A549 (cell line): ENCODE results near the gene SULT2A1. TPM values are rescaled to one million over a fixed set of nuclear protein-coding genes. Genes with fewer than 3 reads are reported as not detected.

Experiments
- ATAC-seq, 2 experiments: fragments of 200-7000 bp in 1 of 2; fragments of >200 bp in 1 of 2; cut with Nextera tagmentation in 1 of 2; cut with Tn5 transposase in 1 of 2; 3 replicates each; pipeline versions ENCODE4 v1.8.0 to v1.9.1; 2018 to 2020; ENCODE audit warnings: mild to moderate bottlenecking in 1 of 2, moderate library complexity in 1 of 2
- CTCF ChIA-PET: fragments of 300-600 bp; sonication (Branson Sonifier 250); formaldehyde crosslinking; extraction: SDS; loops from one replicate; lab custom pipeline; 2021; ENCODE audit warnings: antibody characterized with exemption, inconsistent platforms; lab: Yijun Ruan, JAX
- POLR2A ChIA-PET: fragments of 350-600 bp; formaldehyde crosslinking; extraction: SDS; loops from one replicate; lab custom pipeline; 2021; ENCODE audit warnings: antibody characterized with exemption, inconsistent platforms; lab: Yijun Ruan, JAX
- DNase-seq, 2 experiments: peaks; one replicate each; pipeline versions ENCODE4 v3.0.0 to v3.0.0-alpha.2; 2011 to 2016; ENCODE audit warnings: low read depth in 1 of 2, low spot score in 1 of 2
- FAIRE-seq: peaks from 2 replicates; lab custom pipeline; 2011; peaks lifted over from hg19 to GRCh38; lab: Jason Lieb, UNC
- H3K27ac ChIP-seq, 2 experiments: fragments of >200 bp; sonication (Bioruptor Twin); formaldehyde crosslinking; 3 replicates each; pipeline ENCODE4 v1.5.1; 2016 to 2017
- H3K4me1 ChIP-seq: fragments of >200 bp; sonication (Bioruptor Twin); formaldehyde crosslinking; 3 replicates; pipeline ENCODE4 v1.6.1; 2016
- H3K4me2 ChIP-seq: fragments of >200 bp; sonication (Bioruptor Twin); formaldehyde crosslinking; 3 replicates; pipeline ENCODE4 v1.6.1; 2016
- H3K4me3 ChIP-seq: fragments of >200 bp; sonication (Bioruptor Twin); formaldehyde crosslinking; 3 replicates; pipeline ENCODE4 v1.5.1; 2016
- H3K9me3 ChIP-seq: fragments of >200 bp; sonication (Bioruptor Twin); formaldehyde crosslinking; 3 replicates; pipeline ENCODE4 v1.6.1; 2016
- CBX2 ChIP-seq: fragments of 200-600 bp; sonication (generic); IDR thresholded peaks from 2 replicates; pipeline ENCODE4 v1.6.1; 2016; ENCODE audit warnings: low read depth, mild to moderate bottlenecking, borderline replicate concordance
- CHD2 ChIP-seq: fragments of 150-350 bp; IDR thresholded peaks from 2 replicates; pipeline ENCODE4 v1.6.1; 2014; ENCODE audit warnings: low read length; ENCODE audit not compliant: partially characterized antibody
- ELK1 ChIP-seq: fragments of 150-350 bp; IDR thresholded peaks from 2 replicates; pipeline ENCODE4 v1.6.1; 2014; ENCODE audit warnings: low read depth, mild to moderate bottlenecking, low read length
- EP300 ChIP-seq, 2 experiments: fragments of >200 bp; sonication (Bioruptor Twin); formaldehyde crosslinking; IDR thresholded peaks; 2 replicates in 1 of 2; 3 replicates in 1 of 2; pipeline ENCODE4 v1.6.1; 2016 to 2017
- ESRRA ChIP-seq: fragments of 150-350 bp; IDR thresholded peaks from 2 replicates; pipeline ENCODE4 v1.6.1; 2014; ENCODE audit warnings: mild to moderate bottlenecking, low read length, borderline replicate concordance
- HEYL ChIP-seq: fragments of 250-450 bp; sonication (Bioruptor Pico); IDR thresholded peaks from 2 replicates; pipeline ENCODE4 v1.8.0; 2021; ENCODE audit warnings: mild to moderate bottlenecking, moderate library complexity
- HOXB13 ChIP-seq: fragments of 250-450 bp; sonication (Bioruptor Pico); IDR thresholded peaks from 2 replicates; pipeline ENCODE4 v1.5.0; 2020; ENCODE audit warnings: low read depth, mild to moderate bottlenecking, moderate library complexity
- HOXB5 ChIP-seq: fragments of 250-450 bp; sonication (Bioruptor Pico); IDR thresholded peaks from 2 replicates; pipeline ENCODE4 v1.5.0; 2020; ENCODE audit warnings: mild to moderate bottlenecking, moderate library complexity
- JUNB ChIP-seq: fragments of >200 bp; sonication (Bioruptor Twin); formaldehyde crosslinking; IDR thresholded peaks from 2 replicates; pipeline ENCODE4 v1.6.1; 2016
- KDM1A ChIP-seq: fragments of 200-600 bp; sonication (generic); IDR thresholded peaks from 2 replicates; pipeline ENCODE4 v1.6.1; 2016; ENCODE audit warnings: low read depth, mild to moderate bottlenecking
- MAX ChIP-seq: IDR thresholded peaks from 2 replicates; pipeline ENCODE4 v1.6.1; 2012
- MYC ChIP-seq: IDR thresholded peaks from 2 replicates; pipeline ENCODE4 v1.6.1; 2012; ENCODE audit warnings: mild to moderate bottlenecking, inconsistent platforms, low read length, improper control_type of control experiment, borderline replicate concordance
- PBX3 ChIP-seq: IDR thresholded peaks from 2 replicates; pipeline ENCODE4 v1.6.1; 2012
- PHF8 ChIP-seq: fragments of 200-600 bp; sonication (generic); IDR thresholded peaks from 2 replicates; pipeline ENCODE4 v1.6.1; 2016; ENCODE audit warnings: low read depth, mild to moderate bottlenecking, antibody characterized with exemption, moderate library complexity, borderline replicate concordance
- POLR2A ChIP-seq: IDR thresholded peaks from 2 replicates; pipeline ENCODE4 v1.6.1; 2012; ENCODE audit warnings: mild to moderate bottlenecking, low read length
- RAD21 ChIP-seq, 2 experiments: fragments of >200 bp in 1 of 2; sonication (Bioruptor Twin) in 1 of 2; formaldehyde crosslinking in 1 of 2; IDR thresholded peaks in 1 of 2; conservative IDR thresholded peaks in 1 of 2; 2 replicates in 1 of 2; 3 replicates in 1 of 2; pipeline ENCODE4 v1.6.1; 2012 to 2018; ENCODE audit warnings: inconsistent platforms in 1 of 2
- RCOR1 ChIP-seq: fragments of 150-350 bp; IDR thresholded peaks from 2 replicates; pipeline ENCODE4 v1.6.1; 2014; ENCODE audit warnings: antibody characterized with exemption, low read length, low read depth
- RNF2 ChIP-seq: fragments of 200-600 bp; sonication (generic); IDR thresholded peaks from 2 replicates; pipeline ENCODE4 v1.6.1; 2016; ENCODE audit warnings: low read depth, mild to moderate bottlenecking, antibody characterized with exemption, moderate library complexity, borderline replicate concordance
- TP53 ChIP-seq: fragments of 250-450 bp; sonication (Bioruptor Pico); IDR thresholded peaks from 2 replicates; pipeline ENCODE4 v1.5.0; 2021; ENCODE audit warnings: mild to moderate bottlenecking, moderate library complexity
- ZC3H11A ChIP-seq: fragments of 450-650 bp; IDR thresholded peaks from 2 replicates; pipeline ENCODE4 v1.6.1; 2014; ENCODE audit warnings: antibody characterized with exemption, mild to moderate bottlenecking
- ZFP36 ChIP-seq: fragments of 450-650 bp; IDR thresholded peaks from 2 replicates; pipeline ENCODE4 v1.6.1; 2014; ENCODE audit warnings: borderline replicate concordance; ENCODE audit not compliant: partially characterized antibody
- WGBS: methylation state at CpG from one replicate; pipeline ENCODE4 v1.1.6; 2017; ENCODE audit errors: missing lambda C conversion rate; 5-methylcytosine and 5-hydroxymethylcytosine counted together
- polyA plus RNA-seq, 4 experiments: library from polyadenylated mRNA; depleted of rRNA in 3 of 4; stranded (reverse); fragments of >200 nt; fragmentation: RNase III in 1 of 4; extraction: RNeasy Plus Mini Kit Qiagen cat#74134 plus additional on column Dnase treatment in 1 of 4; gene quantifications; 2 replicates in 3 of 4; 3 replicates in 1 of 4; pipeline ENCODE4 v1.2.3, GENCODE V29; 2011 to 2017

The SULT2A1 gene
- polyA plus RNA-seq, 2 of the 4 experiments (the other 2 are of a cell fraction) = not detected

- FAIRE-seq = no peak
- ChIA-PET CTCF (interaction anchor here (1.2 to 2.7 kb wide), 4 partner anchors 11 to 27 kb away, joined by 3 to 12 read pairs (median 10); no protein-coding TSS in a partner anchor), POLR2A (interaction anchor here (1.1 kb wide), 1 partner anchor 11 kb away, joined by 4 read pairs; no protein-coding TSS in a partner anchor)
- Histone ChIP-seq H3K4me2 (no peak overlapping the region), H3K9me3 (peaks cover 12% of the 10 kb centered on the region), H3K4me1 (no peaks in the 10 kb centered on the region), H3K27ac (no peak overlapping the region), H3K4me3 (no peak overlapping the region)
- TF ChIP-seq RNF2 (no peak), HOXB5 (no peak), TP53 (no peak), RAD21 (conservative IDR thresholded peaks at IDR 0.05 in 1 of 2, IDR thresholded peaks at IDR 0.05 in 1 of 2) (no peak), MYC (no peak), MAX (no peak), CBX2 (no peak), ESRRA (no peak), RCOR1 (no peak), ELK1 (no peak)
- no peak for ATAC-seq
- DNase-seq = no peak
- WGBS = 52% methylated on average over 7 of the region's 7 CpGs
Observed at GRCh38 chr19:47890865-47891621, 4.9 kb upstream of the SULT2A1 start.

- POLR2A ChIA-PET = no interaction called here
- TF ChIP-seq HEYL (no peak), PHF8 (no peak), CHD2 (no peak), ZC3H11A (no peak), POLR2A (no peak), EP300 (IDR thresholded peaks at IDR 0.05) (no peak), JUNB (no peak), ZFP36 (no peak), ELK1 (no peak), KDM1A (no peak), MYC (no peak), PBX3 (no peak), HOXB13 (no peak)
- TF ChIP-seq, all 56 proteins: peak for 0
- Histone ChIP-seq H3K4me3 (no peak overlapping the region), H3K27ac (no peak overlapping the region), H3K4me2 (no peak overlapping the region), H3K4me1 (no peaks in the 10 kb centered on the region), H3K9me3 (no peaks in the 10 kb centered on the region)
- FAIRE-seq = peak; percentile 56
- 42% methylated on average over 5 of the region's 5 CpGs for WGBS
- peak; percentile 30 to 34; a peak in 3 of 6 replicates for ATAC-seq
- DNase-seq = no peak
- CTCF ChIA-PET = interaction anchor here (1.1 to 1.3 kb wide), 2 partner anchors 16 to 223 kb away, joined by 3 to 5 read pairs; no protein-coding TSS in a partner anchor
Observed at GRCh38 chr19:47885067-47885463, 1.1 kb downstream of the SULT2A1 start.
